Transverse colon (tissue), 4 donors: ENCODE data around the gene ALG6. TPM values are rescaled to one million over a fixed set of nuclear protein-coding genes. Genes with fewer than 3 reads are reported as not detected.
"Not testable (repeated sequence)": the region's sequence is repeated elsewhere in the genome, so short reads cannot be mapped to it uniquely, and the experiment has no call there.

Source experiments
- DNase-seq: peaks from one replicate; pipeline ENCODE4 v3.0.0-alpha.2; 2019
- H3K27ac ChIP-seq, 4 donors: fragments of 200-600 bp; sonication (generic); 2 replicates each; pipeline ENCODE4 v1.5.1; 2016 to 2018; ENCODE audit warnings: inconsistent platforms in 4 of 4
- H3K27me3 ChIP-seq: fragments of 200-600 bp; sonication (generic); 2 replicates; pipeline ENCODE4 v1.5.1; 2017; ENCODE audit warnings: inconsistent platforms
- H3K36me3 ChIP-seq, 4 donors: fragments of 200-600 bp; sonication (generic); 2 replicates each; pipeline ENCODE4 v1.5.1; 2017 to 2019; ENCODE audit warnings: inconsistent platforms in 4 of 4
- H3K4me1 ChIP-seq, 4 donors: fragments of 200-600 bp; sonication (generic); 2 replicates each; pipeline ENCODE4 v1.5.1; 2017 to 2020; ENCODE audit warnings: inconsistent platforms in 4 of 4
- H3K4me3 ChIP-seq, 4 donors: fragments of 200-600 bp; sonication (generic); 1 replicate in 1 of 4; 2 replicates in 3 of 4; pipeline versions ENCODE4 v1.5.1 to v1.6.1; 2017 to 2019; ENCODE audit warnings: inconsistent platforms in 4 of 4
- H3K9me3 ChIP-seq, 2 donors: fragments of 200-600 bp; sonication (generic); 2 replicates each; pipeline ENCODE4 v1.5.1; 2017 to 2019; ENCODE audit warnings: inconsistent platforms in 2 of 2
- EP300 ChIP-seq: sonication (generic); formaldehyde crosslinking; IDR thresholded peaks from one replicate; pipeline ENCODE4 v1.6.1; 2017; ENCODE audit warnings: antibody characterized with exemption, low read depth
- POLR2A ChIP-seq: fragments of 450-650 bp; IDR thresholded peaks from one replicate; pipeline ENCODE4 v1.6.1; 2016; ENCODE audit warnings: antibody characterized with exemption, mild to moderate bottlenecking, moderate library complexity
- POLR2AphosphoS5 ChIP-seq, 3 donors: sonication (generic); formaldehyde crosslinking; IDR thresholded peaks; one replicate each; pipeline ENCODE4 v1.6.1; 2016; ENCODE audit warnings: antibody characterized with exemption in 3 of 3
- WGBS, 2 donors: methylation state at CpG; one replicate each; pipeline ENCODE4 v1.1.5; 2018; ENCODE audit warnings: low coverage in 1 of 2; 5-methylcytosine and 5-hydroxymethylcytosine counted together
- in situ Hi-C, 4 donors: fragments of 200-750 bp; cut with MboI; loops; one replicate each; pipeline versions ENCODE4 v1.15.0 to v1.15.1; 2017; ENCODE audit warnings: low sequenced_read_pairs in 3 of 4, low pct_ligation_motif_present in 1 of 4, low pct_unique_long_range_greater_than_20kb in 1 of 4
- intact Hi-C: fragments of 100-400 bp; cut with DNase I; formaldehyde crosslinking; loops from one replicate; pipeline ENCODE4 v1.15.1; 2023; ENCODE audit warnings: low total_unique reads
- total RNA-seq, 4 donors: library from RNA; depleted of rRNA; stranded (reverse); fragments of >200 nt; gene quantifications; one replicate each; pipeline ENCODE4 v1.1.0, GENCODE V29; 2016
- TF ChIP-seq, protein P1 (sequence below), 5 experiments: fragments of 200-600 bp in 3 of 5; fragments of 450-650 bp in 2 of 5; sonication (generic) in 3 of 5; IDR thresholded peaks; 1 replicate in 2 of 5; 2 replicates in 3 of 5; pipeline ENCODE4 v1.5.1; 2016 to 2017; ENCODE audit warnings: antibody characterized with exemption in 5 of 5, inconsistent platforms in 3 of 5, mild to moderate bottlenecking in 2 of 5, moderate library complexity in 1 of 5

Gene ALG6
- total RNA-seq, 4 donors from 2014 or later = 0.60 to 20.0 (median 9.3) TPM

DNA sequence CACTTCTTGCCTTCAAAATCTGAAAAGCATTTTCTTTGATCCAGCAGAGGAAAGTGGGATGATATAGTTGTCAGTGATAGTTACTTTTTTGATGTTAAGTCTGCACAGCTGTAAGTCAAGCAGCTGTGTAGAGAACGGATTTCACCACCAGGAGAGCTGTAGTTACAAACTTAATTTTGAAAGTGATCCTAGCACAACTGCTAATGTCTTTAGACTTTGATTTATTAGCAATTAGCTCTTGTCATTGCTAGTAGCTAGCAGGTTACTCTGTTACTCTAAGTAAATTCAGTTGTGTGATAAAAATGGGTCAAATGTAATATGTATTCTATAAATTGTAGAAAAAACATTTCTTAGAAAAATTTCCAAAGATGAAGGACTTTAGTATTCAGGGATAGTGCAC, 46.0 kb downstream of the ALG6 start:
- no peaks in the 10 kb centered on the region for H3K9me3 ChIP-seq
- intact Hi-C loops = no loop called here
- WGBS, 2 donors = 66 to 90% methylated on average over 1 of the region's 1 CpG
- in situ Hi-C loops = no loop called here
- peaks cover 0 to 5% (median 0%) of the 10 kb centered on the region in 4 donors for H3K36me3 ChIP-seq
- TF ChIP-seq POLR2AphosphoS5 (IDR thresholded peaks at IDR 0.05) = no peak
- TF ChIP-seq EP300 = no peak
- no peak for TF ChIP-seq POLR2A
- TF ChIP-seq, protein P1, sequence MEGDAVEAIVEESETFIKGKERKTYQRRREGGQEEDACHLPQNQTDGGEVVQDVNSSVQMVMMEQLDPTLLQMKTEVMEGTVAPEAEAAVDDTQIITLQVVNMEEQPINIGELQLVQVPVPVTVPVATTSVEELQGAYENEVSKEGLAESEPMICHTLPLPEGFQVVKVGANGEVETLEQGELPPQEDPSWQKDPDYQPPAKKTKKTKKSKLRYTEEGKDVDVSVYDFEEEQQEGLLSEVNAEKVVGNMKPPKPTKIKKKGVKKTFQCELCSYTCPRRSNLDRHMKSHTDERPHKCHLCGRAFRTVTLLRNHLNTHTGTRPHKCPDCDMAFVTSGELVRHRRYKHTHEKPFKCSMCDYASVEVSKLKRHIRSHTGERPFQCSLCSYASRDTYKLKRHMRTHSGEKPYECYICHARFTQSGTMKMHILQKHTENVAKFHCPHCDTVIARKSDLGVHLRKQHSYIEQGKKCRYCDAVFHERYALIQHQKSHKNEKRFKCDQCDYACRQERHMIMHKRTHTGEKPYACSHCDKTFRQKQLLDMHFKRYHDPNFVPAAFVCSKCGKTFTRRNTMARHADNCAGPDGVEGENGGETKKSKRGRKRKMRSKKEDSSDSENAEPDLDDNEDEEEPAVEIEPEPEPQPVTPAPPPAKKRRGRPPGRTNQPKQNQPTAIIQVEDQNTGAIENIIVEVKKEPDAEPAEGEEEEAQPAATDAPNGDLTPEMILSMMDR (IDR thresholded peaks at IDR 0.05) = no peak
- no peak overlapping the region for H3K27ac ChIP-seq
- DNase-seq = no peak
- no peaks in the 10 kb centered on the region for H3K4me1 ChIP-seq
- H3K27me3 ChIP-seq = no peaks in the 10 kb centered on the region
- no peak overlapping the region for H3K4me3 ChIP-seq

DNA sequence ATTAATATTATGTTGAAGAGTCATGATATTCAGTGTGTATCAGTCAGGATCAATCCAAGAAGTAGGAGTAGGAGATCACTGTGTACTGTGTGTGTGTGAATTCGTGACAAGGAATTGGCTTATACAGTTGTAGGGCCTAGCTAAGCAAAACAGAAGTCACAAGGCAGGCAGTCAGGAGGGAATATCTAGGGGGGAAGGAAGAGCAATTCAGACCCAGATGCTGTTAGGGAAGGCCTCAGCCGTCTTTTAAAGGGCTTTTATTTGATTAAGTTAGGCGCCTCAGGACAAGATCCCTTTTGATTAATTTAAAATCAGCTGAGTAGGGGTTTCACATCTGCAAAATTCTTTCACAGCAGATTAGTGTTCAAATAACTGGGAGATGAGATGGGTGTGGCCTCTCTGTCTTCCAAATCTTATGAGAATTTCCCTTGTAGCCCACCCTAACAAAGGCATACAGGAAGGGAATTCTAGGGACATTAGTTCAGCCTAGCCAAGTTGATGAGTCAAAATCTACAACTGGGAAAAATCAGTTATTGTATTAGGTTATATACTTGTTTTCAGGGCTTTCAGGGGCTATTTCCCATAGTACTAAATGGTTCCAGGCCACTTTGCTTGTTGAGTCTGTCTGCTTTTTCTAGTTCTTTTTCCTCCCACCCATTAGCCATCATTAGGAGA, 47.4 kb downstream of the ALG6 start:
- WGBS, 2 donors = 73 to 92% methylated on average over 2 to 3 of the region's 3 CpGs
- Histone ChIP-seq H3K36me3 (peaks cover 0 to 5% (median 0%) of the 10 kb centered on the region in 4 donors), H3K4me1 (no peaks in the 10 kb centered on the region), H3K27me3 (no peaks in the 10 kb centered on the region), H3K4me3 (no peak overlapping the region), H3K27ac (no peak overlapping the region), H3K9me3 (no peaks in the 10 kb centered on the region)
- intact Hi-C loops = no loop called here
- no peak for DNase-seq
- TF ChIP-seq EP300 = no peak
- TF ChIP-seq POLR2AphosphoS5 (IDR thresholded peaks at IDR 0.05) = no peak
- TF ChIP-seq POLR2A = no peak
- TF ChIP-seq, protein P1 (IDR thresholded peaks at IDR 0.05) = no peak
- in situ Hi-C loops = no loop called here

- Histone ChIP-seq H3K4me3 (no peak overlapping the region), H3K27me3 (no peaks in the 10 kb centered on the region), H3K27ac (no peak overlapping the region), H3K4me1 (no peaks in the 10 kb centered on the region), H3K9me3 (no peaks in the 10 kb centered on the region), H3K36me3 (peaks cover 0 to 2% (median 0%) of the 10 kb centered on the region in 4 donors)
- DNase-seq = no peak
- in situ Hi-C loops (no loop called here), intact Hi-C loops (no loop called here)
- no peak for TF ChIP-seq POLR2AphosphoS5 (IDR thresholded peaks at IDR 0.05)
- TF ChIP-seq, protein P1 (IDR thresholded peaks at IDR 0.05) = no peak
- no peak for TF ChIP-seq POLR2A
- TF ChIP-seq EP300 = no peak
These were observed 50.7 kb downstream of the ALG6 start for GRCh38 chr1:63418101-63418500.

DNA sequence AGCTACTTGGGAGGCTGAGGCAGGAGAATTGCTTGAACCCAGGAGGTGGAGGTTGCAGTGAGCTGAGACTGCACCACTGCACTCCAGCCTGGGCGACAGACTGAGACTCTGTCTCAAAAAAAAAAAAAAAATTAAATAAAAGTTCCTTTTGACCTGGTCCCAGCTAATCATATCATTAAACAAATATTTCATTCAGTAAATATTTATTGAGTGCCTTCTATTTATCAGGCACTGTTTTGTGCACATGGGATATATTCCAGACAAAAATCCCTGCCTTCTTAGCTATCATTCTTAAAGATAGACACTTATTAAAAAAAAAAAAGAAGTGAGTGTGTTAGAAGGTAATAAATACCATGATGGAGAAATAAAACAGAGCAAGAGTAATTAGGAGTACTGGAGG, 53.3 kb downstream of the ALG6 start:
- H3K27ac ChIP-seq, H3K36me3 ChIP-seq, H3K4me3 ChIP-seq, in situ Hi-C loops, H3K4me1 ChIP-seq, H3K9me3 ChIP-seq, intact Hi-C loops, H3K27me3 ChIP-seq, DNase-seq: not testable (repeated sequence)
- 82 to 97% methylated on average over 1 of the region's 1 CpG for WGBS, 2 donors

DNA sequence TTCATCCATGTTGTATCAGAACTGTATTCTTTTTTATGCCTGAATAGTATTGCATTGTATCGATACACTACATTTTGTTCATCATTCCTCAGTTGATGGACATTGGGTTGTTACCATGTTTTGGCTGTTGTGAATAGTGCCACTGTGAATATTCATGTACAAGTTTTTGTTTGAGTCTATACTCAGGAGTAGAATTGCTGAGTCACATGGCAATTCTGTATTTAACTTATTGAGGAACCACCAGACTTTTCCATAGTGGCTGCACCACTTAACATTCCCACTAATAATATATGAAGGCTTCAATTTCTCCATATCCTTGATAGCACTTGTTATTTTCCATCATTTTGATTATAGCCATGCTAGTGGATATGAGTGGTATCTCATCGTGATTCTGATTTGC, 56.2 kb downstream of the ALG6 start:
- no peak for TF ChIP-seq EP300
- no peak for TF ChIP-seq POLR2A
- TF ChIP-seq POLR2AphosphoS5 (IDR thresholded peaks at IDR 0.05) = no peak
- TF ChIP-seq, protein P1 (IDR thresholded peaks at IDR 0.05) = no peak
- Histone ChIP-seq H3K9me3 (no peaks in the 10 kb centered on the region), H3K4me3 (no peak overlapping the region), H3K4me1 (no peaks in the 10 kb centered on the region), H3K27ac (no peak overlapping the region), H3K36me3 (no peaks in the 10 kb centered on the region), H3K27me3 (no peaks in the 10 kb centered on the region)
- in situ Hi-C loops = no loop called here
- intact Hi-C loops = no loop called here
- no peak for DNase-seq
- WGBS, 2 donors = 94 to 100% methylated on average over 2 of the region's 2 CpGs
